NOMO-1 treated with dmso at 0.1 percent for 144 hours (cell line): ENCODE results near the gene SPRING1.
"Not testable (repeated sequence)": the region's sequence is repeated elsewhere in the genome, so short reads cannot be mapped to it uniquely, and the experiment has no call there.

Experiments used
- DNase-seq: peaks from one replicate; lab custom pipeline; 2025; ENCODE audit not compliant: unreplicated experiment; lab: John Stamatoyannopoulos, UW

SPRING1 gene, protein sequence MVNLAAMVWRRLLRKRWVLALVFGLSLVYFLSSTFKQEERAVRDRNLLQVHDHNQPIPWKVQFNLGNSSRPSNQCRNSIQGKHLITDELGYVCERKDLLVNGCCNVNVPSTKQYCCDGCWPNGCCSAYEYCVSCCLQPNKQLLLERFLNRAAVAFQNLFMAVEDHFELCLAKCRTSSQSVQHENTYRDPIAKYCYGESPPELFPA

DNA sequence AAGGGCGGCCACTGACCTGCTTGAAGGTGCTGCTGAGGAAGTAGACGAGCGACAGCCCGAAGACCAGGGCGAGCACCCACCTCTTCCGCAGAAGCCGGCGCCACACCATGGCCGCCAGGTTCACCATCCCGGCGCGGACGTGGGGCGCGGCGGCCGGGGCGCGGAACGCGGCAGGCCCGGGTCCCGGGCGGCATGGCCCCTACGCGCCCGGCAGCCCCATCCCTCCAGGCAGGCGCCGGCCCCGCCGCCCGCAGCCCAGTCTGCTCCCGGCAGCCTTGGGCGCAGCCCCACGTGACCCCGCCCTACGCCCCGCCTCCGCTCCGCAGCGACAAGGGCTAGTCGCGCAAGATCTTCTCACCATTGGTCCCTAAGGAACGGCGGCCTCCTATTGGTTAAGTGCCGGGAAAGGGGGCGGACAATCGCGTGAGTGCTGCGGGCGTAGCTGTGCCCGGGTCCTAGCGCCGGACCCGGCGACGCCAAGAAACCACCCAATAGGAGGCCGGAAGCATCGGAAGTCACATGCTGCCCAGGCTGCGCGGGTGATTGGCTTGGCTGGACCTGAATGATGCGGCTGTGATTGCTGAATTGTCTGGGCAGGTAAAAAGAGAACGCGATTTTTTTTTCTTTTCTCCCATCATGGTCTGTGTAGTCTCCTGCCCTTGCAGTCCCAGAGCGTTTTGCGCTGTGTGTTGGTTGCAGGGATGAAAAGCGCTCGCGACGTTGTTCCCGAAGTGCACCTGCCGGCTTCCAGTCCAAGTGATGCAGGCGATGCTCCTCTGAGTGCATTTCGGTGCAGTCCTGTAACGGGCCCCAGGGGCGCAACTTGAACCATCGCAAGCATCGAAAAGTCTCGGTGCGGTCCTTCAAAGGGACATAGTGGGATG lies at the start of gene SPRING1, which contains the start of gene RNFT2:
Gene SPRING1 (minus strand): TSS at position 296 of the 884 bp plus-strand sequence. CDS start 169 bp downstream, at position 127.
Gene RNFT2 (plus strand): TSS at position 542 of the 884 bp plus-strand sequence. CDS start 2,183 bp downstream, outside the sequence.
- peak; percentile 99 for DNase-seq

DNA sequence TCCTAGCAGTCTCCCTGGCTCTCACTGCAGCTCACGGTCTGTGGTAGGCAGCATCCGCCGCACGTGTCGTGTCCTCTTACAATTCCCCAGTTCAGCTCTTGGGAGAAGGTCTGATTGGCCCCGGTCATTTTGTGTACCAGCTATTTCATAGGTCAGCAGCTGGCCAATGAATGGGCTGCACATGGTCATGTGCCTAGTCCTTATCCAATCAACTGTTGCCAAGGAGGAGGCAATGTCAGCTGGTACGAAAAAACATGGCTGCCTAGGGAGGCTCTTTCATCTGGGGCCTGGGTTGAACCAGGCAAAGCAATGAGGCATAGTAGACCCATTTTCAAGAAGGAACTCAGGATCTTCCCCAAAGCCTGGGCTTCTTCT lies 46.4 kb upstream of the SPRING1 start:
- no peak for DNase-seq

DNA sequence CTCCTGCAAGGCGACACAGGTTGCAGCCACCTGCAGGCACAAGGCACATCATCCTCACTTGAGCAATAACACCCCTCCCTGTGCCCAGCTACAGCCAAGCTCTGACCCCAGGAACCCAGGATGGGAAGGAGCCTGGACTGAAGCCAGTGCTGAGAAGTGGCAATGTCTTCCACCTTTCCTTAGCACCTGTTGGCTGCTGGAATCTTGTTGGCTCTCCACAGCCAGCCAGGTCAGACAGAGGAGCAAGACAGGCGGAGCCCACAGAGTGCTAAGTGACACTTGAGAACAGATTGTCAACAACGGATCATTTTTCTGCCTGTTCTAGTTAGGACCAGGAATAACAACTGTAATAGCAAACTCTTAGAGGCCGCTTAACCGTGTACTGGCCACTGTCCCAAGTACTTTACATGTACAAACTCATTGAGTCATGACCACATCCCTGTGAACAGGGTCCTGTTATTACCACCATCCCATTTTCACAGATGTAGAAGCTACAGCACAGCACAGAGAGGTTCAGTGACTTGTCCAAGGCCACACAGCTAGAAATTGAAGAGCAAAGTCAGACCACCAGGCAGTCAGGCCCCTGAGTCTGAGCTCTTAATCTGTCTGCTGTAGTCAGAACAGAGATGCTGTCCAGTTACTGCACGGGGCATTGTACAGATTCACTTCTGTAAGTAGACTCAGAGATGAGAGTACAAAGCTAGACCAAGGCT lies 45.8 kb upstream of the SPRING1 start:
- DNase-seq: no peak

DNA sequence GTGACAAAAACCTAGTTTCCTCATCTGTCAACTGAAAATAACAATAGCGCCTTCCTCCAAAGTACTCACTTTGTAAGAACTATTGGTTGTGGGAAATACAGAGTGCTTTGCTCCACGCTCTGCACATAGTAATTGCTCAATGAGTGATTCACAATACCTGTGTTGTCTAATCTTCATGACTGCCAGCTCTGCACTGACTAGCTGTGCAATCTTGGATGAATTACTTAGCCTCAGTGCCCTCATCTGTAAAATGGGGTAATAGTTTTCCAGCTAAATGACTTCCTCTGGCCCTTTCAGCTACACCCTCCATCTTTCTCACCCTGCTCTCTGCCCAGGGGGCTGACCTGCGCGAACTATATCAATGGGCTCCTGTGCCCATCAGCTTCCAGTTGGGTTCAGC lies 43.1 kb upstream of the SPRING1 start:
- no peak for DNase-seq

DNA sequence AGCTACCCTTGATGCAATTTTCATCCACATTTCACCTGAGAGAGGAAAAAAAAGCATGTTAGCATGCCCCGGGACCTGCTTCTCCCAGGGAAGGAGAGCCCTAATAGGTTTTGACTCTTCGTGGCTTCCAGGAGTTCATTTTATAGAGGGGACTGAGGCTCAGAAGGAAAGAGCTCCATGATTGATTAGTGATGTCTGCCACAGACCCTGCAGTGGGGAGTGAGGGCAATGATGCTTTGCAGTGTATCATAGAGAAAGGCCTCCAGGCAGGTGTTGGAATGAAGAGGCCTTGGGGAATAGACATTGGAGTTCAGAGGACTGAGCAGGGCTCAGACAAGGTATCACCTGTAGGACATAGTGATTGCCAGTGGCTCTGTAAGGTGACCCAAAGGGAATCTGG lies 41.7 kb upstream of the SPRING1 start:
- no peak for DNase-seq

DNA sequence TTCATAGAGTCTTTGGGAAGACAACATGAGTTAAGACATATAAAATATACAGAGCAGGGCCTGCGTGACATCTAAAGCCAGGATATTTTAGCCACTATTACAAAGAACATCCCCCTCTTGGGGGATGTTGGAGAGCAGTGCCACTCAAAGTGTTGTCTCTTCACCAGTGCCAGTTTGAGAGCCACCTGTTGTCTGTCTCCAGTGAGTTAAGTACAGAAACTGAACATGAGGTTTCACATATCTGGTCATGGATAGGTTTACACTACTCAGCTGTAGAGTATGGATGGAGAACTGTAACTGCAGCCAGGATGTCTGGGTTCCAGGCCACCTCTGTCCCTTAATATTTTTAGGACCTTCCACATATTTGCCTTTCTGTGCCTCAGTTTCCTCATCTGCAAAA lies 39.4 kb upstream of the SPRING1 start:
- no peak for DNase-seq

DNA sequence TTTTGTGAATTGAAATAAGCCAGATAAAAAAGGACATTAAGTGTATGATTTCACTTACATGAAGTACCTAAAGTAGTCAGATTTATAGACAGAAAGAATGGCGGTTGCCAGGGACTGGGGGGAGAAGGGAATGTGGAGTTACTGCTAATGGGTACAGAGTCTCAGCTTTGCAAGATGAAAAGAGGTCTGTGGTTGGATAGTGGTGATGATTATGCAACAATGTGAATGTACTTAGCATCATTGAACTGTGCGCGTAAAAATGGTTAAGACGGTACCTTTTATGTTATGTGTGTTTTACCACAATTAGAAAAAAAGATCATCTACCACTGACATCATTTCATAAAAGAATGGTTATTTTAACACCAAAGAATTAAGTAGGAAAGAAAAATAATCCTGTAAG lies 36.2 kb upstream of the SPRING1 start:
- DNase-seq: no peak

DNA sequence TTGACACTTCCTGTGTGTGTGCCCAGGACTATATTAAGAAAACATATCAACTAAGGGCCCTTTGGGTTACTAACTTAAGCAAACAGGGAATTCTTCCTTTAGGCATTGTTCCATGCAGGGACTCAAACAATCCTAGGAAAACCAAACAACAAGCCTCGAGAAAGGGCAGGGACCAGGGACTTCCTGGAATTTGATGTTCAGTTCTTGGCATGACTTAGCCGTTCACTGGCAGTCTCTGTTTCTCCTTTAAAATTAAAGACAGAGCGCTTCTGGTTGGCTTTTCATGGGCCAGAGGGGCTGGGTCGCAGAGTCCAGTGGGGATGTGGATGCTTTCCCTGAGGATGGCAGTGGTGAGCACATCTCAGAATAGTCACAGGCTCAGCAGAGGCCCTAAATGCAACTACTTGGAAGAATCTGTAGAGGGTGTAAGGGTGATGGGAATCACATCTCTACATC lies 35.4 kb upstream of the SPRING1 start:
- no peak for DNase-seq

DNA sequence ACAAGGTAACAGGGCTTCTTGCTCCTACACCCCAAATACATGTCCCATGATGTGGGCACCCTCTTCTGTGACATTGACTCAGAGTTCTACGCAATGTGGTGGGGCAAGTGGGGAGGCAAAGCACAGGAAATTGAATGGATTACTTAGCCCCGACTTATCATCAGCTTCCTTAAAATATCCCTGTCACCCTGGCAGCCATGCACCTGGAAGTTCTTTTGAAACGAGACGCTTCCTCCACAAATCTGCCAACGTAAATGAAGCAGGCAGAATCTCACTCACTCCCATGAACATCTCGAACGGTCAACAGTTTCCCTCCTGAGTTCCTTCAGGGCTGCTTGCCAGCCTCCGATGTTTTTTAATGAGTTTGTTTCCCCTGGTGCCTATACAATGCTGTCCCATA lies 33.8 kb upstream of the SPRING1 start:
- no peak for DNase-seq

DNA sequence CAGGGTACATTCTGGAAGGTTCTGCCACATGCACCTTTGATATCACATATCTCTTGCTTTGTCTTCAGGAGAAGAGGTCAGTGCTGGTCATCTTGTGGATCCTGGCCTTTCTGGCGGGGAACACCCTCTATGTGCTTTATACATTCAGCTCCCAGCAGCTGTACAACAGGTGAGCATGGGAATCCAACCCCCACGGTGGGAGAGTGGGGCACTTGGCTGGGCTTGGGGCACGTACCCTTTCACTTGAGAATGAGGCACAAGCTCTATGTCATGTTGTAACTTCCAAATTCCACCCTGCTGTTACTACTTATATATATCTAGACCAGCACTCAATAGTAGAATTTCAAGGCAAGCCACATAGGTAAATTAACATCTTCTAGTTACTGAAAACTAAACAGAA lies 28.9 kb upstream of the SPRING1 start:
- DNase-seq: no peak

DNA sequence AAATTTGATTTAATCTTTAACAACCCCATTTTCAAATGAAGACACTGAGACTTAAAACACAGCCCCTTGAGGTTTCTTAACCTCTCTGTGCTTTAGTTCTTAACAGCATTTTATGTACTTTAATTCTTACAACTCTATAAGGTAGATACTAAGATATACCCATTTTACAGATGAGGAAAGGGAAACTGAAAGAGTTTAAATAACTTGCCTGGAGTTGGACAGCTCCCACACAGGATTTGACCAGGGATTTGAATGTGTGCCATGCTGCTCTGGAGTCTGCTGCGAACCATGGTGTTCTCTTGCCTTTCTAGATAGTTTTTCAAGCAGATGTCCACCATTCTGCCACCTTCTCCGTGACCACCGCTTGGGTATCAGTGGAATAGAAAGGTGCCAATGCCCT lies 28.4 kb upstream of the SPRING1 start:
- no peak for DNase-seq

DNA sequence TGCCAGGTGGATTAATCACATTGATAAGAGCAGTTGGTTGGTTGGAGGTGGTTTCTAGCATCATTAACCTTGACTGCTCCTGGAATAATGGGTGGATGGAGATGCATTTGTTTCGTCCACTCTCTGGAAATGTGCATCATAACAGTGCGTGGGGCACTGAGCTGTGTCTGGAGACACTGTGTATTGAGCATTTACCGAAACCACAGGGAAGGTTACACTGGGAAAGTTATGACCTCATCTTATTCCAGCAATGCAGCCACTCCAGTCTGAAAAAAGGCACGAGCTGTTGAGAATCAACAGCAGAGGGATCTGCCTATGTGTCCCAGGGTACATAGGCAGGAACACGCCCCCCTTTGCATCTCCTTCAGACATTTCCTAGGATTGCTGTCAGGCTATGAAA lies 27.4 kb upstream of the SPRING1 start:
- no peak for DNase-seq

DNA sequence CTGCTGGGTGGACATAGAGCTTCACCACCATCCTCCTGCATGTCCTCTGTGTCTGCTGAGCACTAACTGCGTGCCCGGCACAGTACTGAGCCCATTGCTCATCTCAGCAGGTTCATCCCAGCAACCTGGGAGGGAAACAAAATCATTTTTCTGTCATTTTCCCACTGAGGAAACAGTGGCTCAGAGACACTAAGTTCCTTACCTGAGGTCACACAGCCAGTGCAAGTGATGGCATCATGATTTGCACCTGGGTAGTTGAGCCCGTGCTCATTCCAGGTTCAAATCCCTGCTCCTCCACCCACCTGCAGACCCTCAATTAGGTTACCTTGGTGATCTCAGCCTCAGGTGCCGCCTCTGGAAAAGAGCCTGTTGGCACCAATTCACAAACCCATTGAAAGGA lies 23.6 kb upstream of the SPRING1 start:
- no peak for DNase-seq

DNA sequence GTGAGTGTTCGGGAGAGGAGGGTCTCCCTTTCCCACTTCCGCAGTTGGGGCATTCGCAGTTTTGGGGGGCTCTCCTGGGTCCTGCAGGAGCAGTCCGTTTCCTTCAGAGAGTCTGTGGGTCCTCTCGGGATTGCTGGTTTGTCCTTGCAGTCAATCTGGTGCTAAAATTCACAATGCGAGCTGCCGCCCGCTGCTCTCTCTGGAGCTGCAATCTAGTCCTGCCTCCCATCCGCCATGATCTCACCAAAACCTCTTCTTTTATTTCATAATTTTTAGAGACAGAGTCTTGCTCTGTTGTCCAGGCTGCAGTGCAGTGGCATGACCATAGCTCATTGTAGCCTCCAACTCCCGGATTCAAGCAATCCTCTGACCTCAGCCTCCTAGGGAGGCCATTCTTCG lies 22.8 kb upstream of the SPRING1 start:
- DNase-seq: no peak

DNA sequence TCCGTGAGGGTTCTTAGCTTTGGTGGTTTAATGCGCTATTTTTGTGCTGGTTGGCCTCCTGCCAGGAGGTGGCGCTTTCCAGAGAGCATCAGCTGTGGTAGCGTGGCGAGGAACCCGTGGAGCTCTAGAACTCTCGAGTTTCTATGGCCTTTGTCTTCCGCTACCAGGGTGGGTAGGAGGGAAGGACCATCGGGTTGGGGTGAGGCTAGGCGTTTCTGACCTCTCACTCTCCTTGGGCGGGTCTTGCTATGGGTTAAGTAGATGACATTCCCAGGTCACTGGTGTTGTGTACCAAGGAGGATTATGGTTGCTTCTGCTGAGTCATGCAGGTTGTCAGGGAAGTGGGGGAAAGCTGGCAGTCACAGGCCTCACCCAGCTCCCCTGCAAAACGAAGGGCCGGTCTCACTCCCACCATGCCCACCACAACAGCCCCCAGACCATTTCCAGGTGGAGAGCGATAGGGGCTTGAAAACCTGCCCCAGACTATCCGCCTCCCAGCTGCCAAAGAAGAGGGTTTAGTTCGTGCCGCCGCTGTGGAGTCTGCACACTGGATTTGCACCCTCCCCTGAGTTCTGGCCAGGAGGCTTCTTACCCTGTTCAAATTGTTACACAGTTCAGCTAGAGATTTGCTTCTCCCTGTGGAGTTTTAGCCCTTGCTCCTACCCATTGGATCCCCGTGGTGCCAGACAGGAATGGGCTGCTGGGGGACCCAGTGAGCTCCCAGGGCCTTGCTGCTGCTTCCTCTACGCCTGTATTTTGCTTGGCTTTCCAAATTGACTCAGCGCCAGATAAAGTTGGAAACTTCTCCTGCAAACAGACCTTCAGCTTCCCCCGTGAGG lies 22.1 kb upstream of the SPRING1 start:
- DNase-seq: no peak

DNA sequence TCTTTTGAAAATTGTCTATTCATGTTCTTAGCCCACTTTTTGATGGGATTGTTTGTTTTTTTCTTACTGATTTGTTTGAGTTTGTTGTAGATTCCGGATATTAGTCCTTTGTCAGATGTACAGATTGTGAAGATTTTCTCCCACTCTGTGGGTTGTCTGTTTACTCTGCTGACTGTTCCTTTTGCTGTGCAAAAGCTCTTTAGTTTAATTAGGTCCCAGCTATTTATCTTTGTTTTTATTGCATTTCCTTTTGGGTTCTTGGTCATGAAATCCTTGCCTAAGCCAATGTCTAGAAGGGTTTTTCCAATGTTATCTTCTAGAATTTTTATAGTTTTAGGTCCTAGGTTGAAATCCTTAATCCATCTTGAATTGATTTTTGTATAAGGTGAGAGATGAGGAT lies 16.9 kb upstream of the SPRING1 start:
- DNase-seq: not testable (repeated sequence)

DNA sequence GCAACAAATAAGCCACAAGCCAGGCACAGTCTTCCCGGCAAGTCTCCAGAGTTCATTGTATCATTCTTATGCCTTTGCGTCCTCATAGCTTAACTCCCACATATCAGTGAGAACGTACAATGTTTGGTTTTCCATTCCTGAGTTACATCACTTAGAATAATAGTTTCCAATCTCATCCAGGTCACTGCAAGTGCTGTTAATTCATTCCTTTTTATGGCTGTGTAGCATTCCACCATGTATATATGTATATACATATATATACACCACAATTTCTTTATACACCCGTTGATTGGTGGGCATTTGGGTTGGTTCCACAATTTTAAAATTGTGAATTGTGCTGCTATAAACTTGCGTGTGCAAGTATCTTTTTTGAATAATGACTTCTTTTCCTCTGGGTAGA lies 16.2 kb upstream of the SPRING1 start:
- DNase-seq: not testable (repeated sequence)

DNA sequence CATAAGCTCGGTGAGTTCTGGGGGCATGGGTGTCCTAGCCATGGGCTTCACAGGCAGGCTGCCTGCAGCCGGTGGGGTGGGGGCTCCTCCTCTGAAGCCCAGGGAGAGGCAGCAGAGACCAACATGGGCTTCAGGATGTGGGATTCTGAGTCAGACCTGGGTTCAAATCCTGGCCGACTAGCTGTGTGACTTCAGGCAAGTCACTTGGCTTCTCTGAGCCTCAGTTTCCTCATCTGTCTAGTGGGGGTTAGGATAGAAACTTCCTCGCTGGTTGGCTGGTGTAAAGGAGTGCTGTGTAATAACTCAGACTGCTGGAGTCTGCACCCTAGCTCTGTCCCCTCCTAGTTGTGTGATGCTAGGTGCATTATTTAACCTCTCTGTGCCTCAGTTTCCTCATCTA lies 12.4 kb upstream of the SPRING1 start:
- DNase-seq: no peak

DNA sequence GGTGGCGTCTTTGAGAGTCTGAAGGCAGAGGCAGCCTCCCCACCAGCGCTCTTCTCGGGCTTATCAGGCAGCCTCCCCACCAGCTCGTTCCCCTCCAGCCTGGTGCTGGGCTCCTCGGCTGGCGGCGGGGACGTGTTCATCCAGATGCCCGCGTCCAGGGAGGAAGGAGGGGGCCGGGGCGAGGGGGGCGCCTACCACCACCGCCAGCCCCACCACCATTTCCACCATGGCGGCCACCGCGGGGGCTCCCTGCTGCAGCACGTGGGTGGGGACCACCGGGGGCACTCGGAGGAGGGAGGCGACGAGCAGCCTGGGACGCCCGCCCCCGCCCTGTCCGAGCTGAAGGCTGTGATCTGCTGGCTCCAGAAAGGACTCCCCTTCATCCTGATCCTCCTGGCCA lies 12.0 kb upstream of the SPRING1 start:
- DNase-seq: no peak

DNA sequence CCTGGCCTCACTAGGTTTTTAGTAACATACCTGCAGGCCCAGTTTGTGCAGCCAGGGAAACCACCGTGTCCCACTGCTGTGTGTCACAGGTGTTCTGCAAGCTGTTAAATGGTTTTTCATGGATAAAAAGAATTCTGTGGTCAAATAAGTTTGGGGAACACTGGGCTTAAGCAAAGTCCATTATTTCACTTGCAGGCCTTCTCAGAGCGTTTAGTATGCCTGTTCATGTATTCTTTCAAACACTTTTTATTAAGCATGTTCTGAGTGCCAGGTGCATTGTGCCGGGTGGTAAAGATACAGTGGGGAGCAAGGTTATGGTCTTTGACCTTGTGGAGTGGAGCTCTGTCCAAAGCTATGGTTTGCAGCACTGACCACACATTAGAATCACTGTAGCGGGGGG lies 7.7 kb upstream of the SPRING1 start:
- DNase-seq: no peak

DNA sequence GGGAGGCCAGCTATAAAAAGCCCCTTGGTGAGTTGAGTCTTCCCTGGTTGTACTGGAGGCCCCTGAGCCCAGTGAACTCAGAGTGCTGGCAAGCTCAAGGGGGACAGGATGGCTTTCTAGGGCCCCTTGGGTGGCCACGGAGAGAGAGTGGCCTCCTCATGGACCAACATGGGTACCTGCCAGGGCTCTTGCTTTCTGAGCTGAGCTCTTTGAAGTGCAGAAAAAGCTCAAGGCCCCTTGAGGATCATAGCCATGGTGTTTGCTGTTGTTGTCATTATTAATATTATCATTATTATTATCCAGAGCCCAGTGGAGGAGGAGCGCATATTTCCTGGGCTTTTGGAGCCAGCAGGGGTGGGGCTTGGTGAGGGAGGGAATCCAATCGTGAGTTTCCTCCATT lies 6.9 kb upstream of the SPRING1 start:
- no peak for DNase-seq
